GM13976 (cell line): Measurements from ENCODE around the gene CFH.

Experiments
- DNase-seq: peaks from one replicate; pipeline ENCODE4 v3.0.0; 2012; ENCODE audit warnings: low spot score
- in situ Hi-C: fragments of 300-500 bp; cut with MboI; formaldehyde crosslinking; loops from one replicate; pipeline ENCODE4 v1.12.0; 2022; ENCODE audit warnings: low sequenced_read_pairs, mixed read lengths, inconsistent platforms; ENCODE audit not compliant: unreplicated experiment
- TF ChIP-seq, protein P1 (sequence below): IDR thresholded peaks from 2 replicates; pipeline ENCODE4 v1.5.1; 2012; ENCODE audit warnings: borderline replicate concordance, mild to moderate bottlenecking; ENCODE audit not compliant: insufficient read depth; ENCODE audit errors: extremely low read depth, missing control alignments, control extremely low read depth

Gene CFH

GRCh38 chr1:196651637-196652215 lies at the start of gene CFH:
TSS of gene CFH (plus strand) at chr1:196652043. CDS start at chr1:196652118, 75 bp downstream.
- in situ Hi-C loops, result no loop called here
- TF ChIP-seq, protein P1, sequence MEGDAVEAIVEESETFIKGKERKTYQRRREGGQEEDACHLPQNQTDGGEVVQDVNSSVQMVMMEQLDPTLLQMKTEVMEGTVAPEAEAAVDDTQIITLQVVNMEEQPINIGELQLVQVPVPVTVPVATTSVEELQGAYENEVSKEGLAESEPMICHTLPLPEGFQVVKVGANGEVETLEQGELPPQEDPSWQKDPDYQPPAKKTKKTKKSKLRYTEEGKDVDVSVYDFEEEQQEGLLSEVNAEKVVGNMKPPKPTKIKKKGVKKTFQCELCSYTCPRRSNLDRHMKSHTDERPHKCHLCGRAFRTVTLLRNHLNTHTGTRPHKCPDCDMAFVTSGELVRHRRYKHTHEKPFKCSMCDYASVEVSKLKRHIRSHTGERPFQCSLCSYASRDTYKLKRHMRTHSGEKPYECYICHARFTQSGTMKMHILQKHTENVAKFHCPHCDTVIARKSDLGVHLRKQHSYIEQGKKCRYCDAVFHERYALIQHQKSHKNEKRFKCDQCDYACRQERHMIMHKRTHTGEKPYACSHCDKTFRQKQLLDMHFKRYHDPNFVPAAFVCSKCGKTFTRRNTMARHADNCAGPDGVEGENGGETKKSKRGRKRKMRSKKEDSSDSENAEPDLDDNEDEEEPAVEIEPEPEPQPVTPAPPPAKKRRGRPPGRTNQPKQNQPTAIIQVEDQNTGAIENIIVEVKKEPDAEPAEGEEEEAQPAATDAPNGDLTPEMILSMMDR, result no peak
- no peak for DNase-seq

DNA sequence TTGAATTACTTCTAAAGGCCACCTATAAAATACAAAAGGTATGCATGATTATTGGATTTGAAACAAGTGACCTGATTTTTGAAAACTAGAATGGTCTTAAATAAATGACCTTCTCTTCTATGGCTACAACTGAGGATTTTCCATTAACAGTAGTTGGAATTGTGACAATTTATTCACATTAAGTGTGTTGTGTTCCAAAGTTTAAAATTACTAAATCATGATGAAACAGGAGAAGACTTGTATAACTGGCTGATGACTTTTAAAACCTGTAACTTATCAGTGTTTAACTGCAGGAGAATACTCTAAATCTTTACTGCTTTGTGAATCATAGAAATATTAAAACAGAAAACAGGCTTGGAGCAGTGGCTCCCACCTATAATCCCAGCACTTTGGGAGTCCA lies 48.2 kb upstream of the CFH start:
- no peak for DNase-seq
- in situ Hi-C loops, result no loop called here
- TF ChIP-seq, protein P1, result no peak

DNA sequence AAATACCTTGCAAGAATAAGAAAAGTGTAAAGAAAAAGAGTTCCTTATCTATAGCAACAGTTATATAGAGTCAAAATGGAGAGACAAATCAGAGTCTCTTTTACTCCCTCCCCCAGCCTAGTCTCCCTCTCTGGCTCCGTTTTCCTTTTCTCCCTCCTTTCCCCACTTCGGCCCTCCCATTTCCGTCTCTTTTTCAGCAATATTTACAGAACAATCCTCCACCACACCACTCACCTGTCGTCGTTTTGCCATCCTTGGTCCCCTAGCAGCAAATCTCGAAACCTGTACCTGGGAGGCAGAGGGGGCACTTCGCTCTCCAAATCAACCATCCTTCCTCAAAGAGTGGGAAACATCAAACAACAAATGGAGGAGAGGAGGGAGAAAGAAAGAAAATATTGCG lies 43.9 kb upstream of the CFH start:
- TF ChIP-seq, protein P1, result no peak
- DNase-seq, result no peak
- in situ Hi-C loops, result no loop called here

DNA sequence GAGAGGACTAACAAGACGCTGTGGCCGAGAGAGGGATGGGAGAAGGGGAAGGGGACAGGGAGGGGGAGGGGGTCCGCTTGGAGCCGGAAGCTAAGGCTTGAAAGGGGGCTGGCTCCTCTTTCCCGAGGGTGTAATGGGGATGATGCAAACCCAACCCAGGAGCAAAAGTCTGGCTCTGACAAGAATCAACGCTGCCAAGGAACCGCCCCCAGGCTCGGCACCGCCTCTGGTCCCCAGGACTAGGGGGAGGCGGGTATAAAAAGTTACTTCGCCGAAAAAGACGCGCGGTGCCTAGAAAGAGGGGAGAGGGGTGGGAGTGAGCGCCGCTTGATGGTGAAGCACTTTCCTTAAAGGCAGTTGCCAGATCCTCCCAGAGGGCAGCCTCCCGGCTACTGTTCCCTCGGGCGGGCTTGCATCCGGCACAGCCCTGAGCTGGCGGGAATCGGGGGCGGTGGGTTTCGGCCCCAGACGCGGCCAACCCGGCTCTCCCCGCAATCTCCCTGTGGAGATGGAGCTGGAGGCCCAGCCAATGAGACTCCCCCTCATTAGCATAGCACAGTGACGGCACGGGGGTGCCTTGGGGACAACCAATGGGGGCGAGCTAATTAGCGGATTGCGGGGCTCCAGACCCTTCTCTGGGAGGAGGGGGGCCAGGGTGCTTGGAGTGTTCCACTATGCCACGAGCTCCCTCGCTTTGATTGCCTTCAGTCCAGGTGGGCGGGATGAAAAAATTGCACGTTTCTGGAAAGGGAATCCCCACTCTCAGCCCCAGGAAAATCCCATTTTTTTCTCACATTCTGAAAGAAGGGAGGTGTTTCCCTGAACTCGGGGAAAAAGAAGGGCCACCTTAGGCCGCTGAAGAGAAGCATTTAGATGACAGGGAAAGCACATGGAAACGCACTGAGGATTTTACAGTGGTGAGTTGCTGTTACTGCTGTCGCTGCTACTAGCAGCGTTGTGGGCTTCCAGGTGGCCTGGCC lies 43.2 kb upstream of the CFH start, which contains the start of gene KCNT2:
Gene KCNT2 (minus strand): TSS at position 51 of the 980 bp plus-strand sequence. CDS start 131 bp downstream, outside the sequence.
- TF ChIP-seq, protein P1, result no peak
- DNase-seq, result no peak
- in situ Hi-C loops, result no loop called here

- DNase-seq, result no peak
- in situ Hi-C loops, result no loop called here
- TF ChIP-seq, protein P1, result no peak
Measured at GRCh38 chr1:196609370-196609737, 42.5 kb upstream of the CFH start.

GRCh38 chr1:196611873-196612272 lies 40.0 kb upstream of the CFH start:
- no peak for DNase-seq
- TF ChIP-seq, protein P1, result no peak
- in situ Hi-C loops, result no loop called here
